PC-9 (cell line): Measurements from ENCODE around the gene TRAPPC3. TPM values are rescaled to one million over a fixed set of nuclear protein-coding genes. Genes with fewer than 3 reads are reported as not detected.

ENCODE experiments used
- BruUV-seq: library from RNA; stranded (reverse); fragments of 400-500 nt; replicated peaks from 2 replicates; lab custom pipeline; 2021; lab: Mats Ljungman, UMichigan
- CTCF ChIA-PET: fragments of 300-600 bp; sonication (Branson Sonifier 250); formaldehyde crosslinking; loops from one replicate; lab custom pipeline; 2022; ENCODE audit warnings: antibody characterized with exemption; lab: Charles Lee
- POLR2A ChIA-PET: fragments of 300-600 bp; sonication (Branson Sonifier 250); formaldehyde crosslinking; loops from one replicate; lab custom pipeline; 2022; ENCODE audit warnings: antibody characterized with exemption; ENCODE audit not compliant: unreplicated experiment; lab: Charles Lee
- DNase-seq, 2 experiments: peaks; one replicate each; pipeline versions ENCODE4 v3.0.0 to v3.0.0-alpha.2; 2015 to 2022; ENCODE audit warnings: mixed read lengths in 1 of 2
- H2AFZ ChIP-seq: fragments of 200-600 bp; sonication (generic); 2 replicates; pipeline ENCODE4 v1.8.1; 2017; ENCODE audit warnings: antibody characterized with exemption
- H3F3A ChIP-seq: fragments of 200-600 bp; sonication (generic); 2 replicates; pipeline ENCODE4 v1.8.1; 2017; ENCODE audit warnings: antibody characterized with exemption, mild to moderate bottlenecking, low read depth; ENCODE audit not compliant: insufficient read depth
- H3K27ac ChIP-seq: fragments of 200-600 bp; sonication (generic); 2 replicates; pipeline ENCODE4 v1.6.1; 2016; ENCODE audit warnings: mixed run types
- H3K27me3 ChIP-seq: fragments of 200-600 bp; sonication (generic); 2 replicates; pipeline ENCODE4 v1.6.1; 2016; ENCODE audit warnings: low read depth, mixed run types; ENCODE audit not compliant: insufficient read depth
- H3K36me3 ChIP-seq: fragments of 200-600 bp; sonication (generic); 2 replicates; pipeline ENCODE4 v1.6.1; 2016; ENCODE audit warnings: low read depth, mixed run types
- H3K4me1 ChIP-seq: fragments of 200-600 bp; sonication (generic); replicated peaks from 2 replicates; pipeline ENCODE4 v1.6.1; 2016; ENCODE audit warnings: mixed run types; ENCODE audit not compliant: insufficient read depth
- H3K4me2 ChIP-seq: fragments of 200-600 bp; sonication (generic); 2 replicates; pipeline ENCODE4 v1.6.1; 2017; ENCODE audit warnings: mixed run types
- H3K4me3 ChIP-seq: fragments of 200-600 bp; sonication (generic); 2 replicates; pipeline ENCODE4 v1.6.1; 2016; ENCODE audit warnings: mixed run types
- H3K79me2 ChIP-seq: fragments of 200-600 bp; sonication (generic); 2 replicates; pipeline ENCODE4 v1.6.1; 2017; ENCODE audit warnings: low read depth, mixed run types
- H3K9me2 ChIP-seq: fragments of 200-600 bp; sonication (generic); 2 replicates; pipeline ENCODE4 v1.8.1; 2017; ENCODE audit warnings: mild to moderate bottlenecking; ENCODE audit not compliant: insufficient read depth
- H3K9me3 ChIP-seq: fragments of 200-600 bp; sonication (generic); 2 replicates; pipeline ENCODE4 v1.8.1; 2016; ENCODE audit warnings: low read depth; ENCODE audit not compliant: insufficient read depth
- H4K20me1 ChIP-seq: fragments of 200-600 bp; sonication (generic); 2 replicates; pipeline ENCODE4 v1.8.1; 2017; ENCODE audit not compliant: insufficient read depth
- CTCF ChIP-seq: fragments of 200-600 bp; sonication (generic); conservative IDR thresholded peaks from 2 replicates; pipeline ENCODE4 v1.6.1; 2017; ENCODE audit warnings: mixed run types, antibody characterized with exemption, mild to moderate bottlenecking, moderate library complexity
- EZH2 ChIP-seq: fragments of 200-600 bp; sonication (generic); IDR thresholded peaks from 2 replicates; pipeline ENCODE4 v1.8.0; 2017; ENCODE audit warnings: antibody characterized with exemption, low read depth
- intact Hi-C: fragments of 100-400 bp; cut with micrococcal nuclease; formaldehyde crosslinking; loops from one replicate; pipeline ENCODE4 v1.10.0; 2022; ENCODE audit not compliant: unreplicated experiment
- total RNA-seq: library from RNA; stranded (reverse); gene quantifications from 2 replicates; pipeline ENCODE4 v1.2.3, GENCODE V29; 2021

Gene TRAPPC3
- total RNA-seq, 1 experiment from 2014 or later: 116 TPM

GRCh38 chr1:36091698-36092097 is 57.6 kb downstream of the TRAPPC3 start:
- Histone ChIP-seq H3K4me2 (no peak overlapping the region), H3K9me3 (no peaks in the 10 kb centered on the region), H4K20me1 (peaks cover 16% of the 10 kb centered on the region), H2AFZ (no peak overlapping the region), H3K4me3 (no peak overlapping the region), H3K36me3 (peaks cover 26% of the 10 kb centered on the region), H3K27me3 (no peaks in the 10 kb centered on the region), H3K27ac (no peak overlapping the region), H3K9me2 (no peaks in the 10 kb centered on the region), H3K4me1 (peaks cover 6% of the 10 kb centered on the region), H3K79me2 (peaks cover 27% of the 10 kb centered on the region), H3F3A (peaks cover 20% of the 10 kb centered on the region; the same call in 1 of the 2 replicates)
- BruUV-seq: no TSS peak
- no peak for TF ChIP-seq CTCF
- ChIA-PET POLR2A (no interaction called here), CTCF (interaction anchor here (0.6 kb wide), 1 partner anchor 55 kb away, joined by 3 read pairs; no protein-coding TSS in a partner anchor)
- DNase-seq: no peak
- intact Hi-C loops: no loop called here

- Histone ChIP-seq H3K4me1 (peaks cover 6% of the 10 kb centered on the region), H3K4me3 (no peak overlapping the region), H3K27ac (no peak overlapping the region), H3K4me2 (no peak overlapping the region), H3K27me3 (no peaks in the 10 kb centered on the region), H4K20me1 (peaks cover 16% of the 10 kb centered on the region), H3K36me3 (peaks cover 26% of the 10 kb centered on the region), H3F3A (peaks cover 20% of the 10 kb centered on the region; the same call in 1 of the 2 replicates), H3K79me2 (peaks cover 27% of the 10 kb centered on the region), H3K9me2 (no peaks in the 10 kb centered on the region), H3K9me3 (no peaks in the 10 kb centered on the region), H2AFZ (no peak overlapping the region)
- no peak for DNase-seq
- TF ChIP-seq EZH2 (no peak), CTCF (no peak)
- ChIA-PET POLR2A (no interaction called here), CTCF (no interaction called here)
- no TSS peak for BruUV-seq
- intact Hi-C loops: no loop called here
These were observed 58.1 kb downstream of the TRAPPC3 start for GRCh38 chr1:36091141-36091540.

- peak; percentile 51 to 59 for DNase-seq
- Histone ChIP-seq H3K4me1 (peaks cover 6% of the 10 kb centered on the region), H3K9me2 (no peaks in the 10 kb centered on the region), H3K36me3 (peaks cover 23% of the 10 kb centered on the region), H4K20me1 (peaks cover 16% of the 10 kb centered on the region), H2AFZ (peak overlapping the region; percentile 87), H3K79me2 (peaks cover 27% of the 10 kb centered on the region), H3F3A (peaks cover 8% of the 10 kb centered on the region; the same call in 1 of the 2 replicates), H3K4me2 (peak overlapping the region; percentile 90), H3K4me3 (peak overlapping the region; percentile 97), H3K9me3 (no peaks in the 10 kb centered on the region), H3K27ac (peak overlapping the region; percentile 57), H3K27me3 (no peaks in the 10 kb centered on the region)
- TSS peak; percentile 85 for BruUV-seq
- intact Hi-C loops: no loop called here
- no peak for TF ChIP-seq EZH2
- TF ChIP-seq CTCF: no peak
- ChIA-PET POLR2A (no interaction called here), CTCF (no interaction called here)
These were observed 59.7 kb downstream of the TRAPPC3 start for GRCh38 chr1:36089393-36090121.
